Fibroblast of skin of right quadriceps (primary cell): ENCODE data around the gene PPIE.
A peak's percentile ranks its signal among the peaks of the same experiment; 100 is the strongest.
"Not testable (repeated sequence)": the region's sequence is repeated elsewhere in the genome, so short reads cannot be mapped to it uniquely, and the experiment has no call there.

ENCODE experiments used
- DNase-seq: peaks from one replicate; pipeline ENCODE4 v3.0.0-alpha.2; 2013

Gene PPIE

GRCh38 chr1:39779821-39780220 is 41.1 kb downstream of the PPIE start:
- DNase-seq = no peak

- no peak for DNase-seq
Observed at GRCh38 chr1:39781349-39781715, 42.6 kb downstream of the PPIE start.

- no peak for DNase-seq
Observed at GRCh38 chr1:39782103-39782502, 43.4 kb downstream of the PPIE start.

- not testable (repeated sequence) for DNase-seq
Observed at GRCh38 chr1:39782685-39783084, 44.0 kb downstream of the PPIE start.

- DNase-seq = not testable (repeated sequence)
Observed at GRCh38 chr1:39786303-39787107, 47.8 kb downstream of the PPIE start.

- DNase-seq = not testable (repeated sequence)
Observed at GRCh38 chr1:39787108-39787375, 48.4 kb downstream of the PPIE start.

- no peak for DNase-seq
Observed at GRCh38 chr1:39787468-39787867, 48.8 kb downstream of the PPIE start.

- DNase-seq = not testable (repeated sequence)
Observed at GRCh38 chr1:39787964-39788363, 49.3 kb downstream of the PPIE start.

- no peak for DNase-seq
Observed at GRCh38 chr1:39788426-39788757, 49.7 kb downstream of the PPIE start.

- no peak for DNase-seq
Observed at GRCh38 chr1:39788758-39789570, 50.3 kb downstream of the PPIE start, which contains the start of gene BMP8B. Gene BMP8B (minus strand): TSS chr1:39788865. CDS start chr1:39788485, 380 bp downstream.

GRCh38 chr1:39789571-39790110 is 51.0 kb downstream of the PPIE start:
- DNase-seq = no peak

- DNase-seq = no peak
Observed at GRCh38 chr1:39791838-39792237, 53.2 kb downstream of the PPIE start.

GRCh38 chr1:39795651-39796050 is 57.0 kb downstream of the PPIE start:
- DNase-seq = no peak

GRCh38 chr1:39798859-39799769 is 60.4 kb downstream of the PPIE start:
- peak; percentile 55 for DNase-seq

GRCh38 chr1:39799770-39800470 is 61.2 kb downstream of the PPIE start:
- DNase-seq = peak; percentile 79

GRCh38 chr1:39800471-39800835 is 61.8 kb downstream of the PPIE start:
- no peak for DNase-seq

- DNase-seq = no peak
Observed at GRCh38 chr1:39802496-39803260, 64.0 kb downstream of the PPIE start.

- no peak for DNase-seq
Observed at GRCh38 chr1:39805385-39805784, 66.7 kb downstream of the PPIE start.

- peak; percentile 19 for DNase-seq
Observed at GRCh38 chr1:39808784-39809517, 70.3 kb downstream of the PPIE start.

GRCh38 chr1:39812913-39813312 is 74.2 kb downstream of the PPIE start:
- DNase-seq = no peak
